ENCODE data around the gene HOXA5.

The HOXA5 gene

DNA sequence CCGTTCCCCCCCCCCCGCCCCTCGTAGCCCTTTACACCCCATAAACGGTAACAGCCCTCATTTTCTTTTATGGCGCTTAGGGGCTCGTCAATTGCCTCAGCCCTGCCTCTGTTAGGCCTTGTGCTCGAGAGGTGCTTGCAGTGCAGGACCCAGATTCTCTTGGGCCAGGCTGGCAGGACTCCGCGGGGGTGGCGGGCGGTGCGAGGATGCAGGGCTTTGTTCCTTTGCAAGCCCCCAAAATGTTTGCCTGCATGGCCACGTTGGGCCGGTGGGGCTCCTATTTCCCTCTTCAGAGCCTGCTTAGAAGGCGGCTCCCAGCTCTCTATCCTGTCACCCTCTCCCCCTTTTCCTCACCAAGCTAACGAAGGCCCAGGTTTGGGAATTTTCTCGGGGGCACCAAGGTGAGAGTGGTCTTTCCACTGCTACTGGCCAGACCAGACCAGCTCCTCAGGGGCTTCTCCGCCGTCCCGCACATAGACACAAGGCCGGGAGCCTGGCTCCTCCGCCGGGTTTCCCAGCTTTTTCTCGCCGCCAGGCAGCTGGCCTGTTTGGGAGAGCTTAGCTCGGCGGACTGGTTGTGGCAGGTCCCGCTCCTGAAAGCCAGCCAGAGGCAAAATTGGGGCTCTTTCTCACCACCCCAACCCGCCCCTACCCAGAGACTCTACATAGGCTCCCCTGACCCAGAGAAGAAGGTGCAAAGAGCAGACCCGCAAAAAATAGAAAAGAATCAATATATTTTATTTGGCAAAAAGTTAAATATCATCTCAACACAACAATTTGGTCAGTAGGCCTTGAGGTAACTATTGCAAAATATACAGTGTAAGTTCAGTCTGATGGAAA is 18.5 kb upstream of the HOXA5 start:
- ATAC-seq: no peak
- no peak for TF ChIP-seq TCF4 (CRISPR knock-in tag; IDR thresholded peaks at IDR 0.05; ENCODE audit: borderline replicate concordance)
- TF ChIP-seq, protein P1, sequence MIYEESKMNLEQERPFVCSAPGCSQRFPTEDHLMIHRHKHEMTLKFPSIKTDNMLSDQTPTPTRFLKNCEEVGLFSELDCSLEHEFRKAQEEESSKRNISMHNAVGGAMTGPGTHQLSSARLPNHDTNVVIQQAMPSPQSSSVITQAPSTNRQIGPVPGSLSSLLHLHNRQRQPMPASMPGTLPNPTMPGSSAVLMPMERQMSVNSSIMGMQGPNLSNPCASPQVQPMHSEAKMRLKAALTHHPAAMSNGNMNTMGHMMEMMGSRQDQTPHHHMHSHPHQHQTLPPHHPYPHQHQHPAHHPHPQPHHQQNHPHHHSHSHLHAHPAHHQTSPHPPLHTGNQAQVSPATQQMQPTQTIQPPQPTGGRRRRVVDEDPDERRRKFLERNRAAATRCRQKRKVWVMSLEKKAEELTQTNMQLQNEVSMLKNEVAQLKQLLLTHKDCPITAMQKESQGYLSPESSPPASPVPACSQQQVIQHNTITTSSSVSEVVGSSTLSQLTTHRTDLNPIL (CRISPR knock-in tag; IDR thresholded peaks at IDR 0.05; ENCODE audit: low read depth): no peak
- no peak for TF ChIP-seq ZNF565 (CRISPR knock-in tag; conservative IDR thresholded peaks at IDR 0.05; ENCODE audit: low read depth)
- no peak for TF ChIP-seq ZNF8 (CRISPR knock-in tag; IDR thresholded peaks at IDR 0.05)
- no peak for TF ChIP-seq OSR1 (CRISPR knock-in tag; IDR thresholded peaks at IDR 0.05)
- no peak for TF ChIP-seq SNAI2 (CRISPR knock-in tag; IDR thresholded peaks at IDR 0.05)
- TF ChIP-seq, protein P2, sequence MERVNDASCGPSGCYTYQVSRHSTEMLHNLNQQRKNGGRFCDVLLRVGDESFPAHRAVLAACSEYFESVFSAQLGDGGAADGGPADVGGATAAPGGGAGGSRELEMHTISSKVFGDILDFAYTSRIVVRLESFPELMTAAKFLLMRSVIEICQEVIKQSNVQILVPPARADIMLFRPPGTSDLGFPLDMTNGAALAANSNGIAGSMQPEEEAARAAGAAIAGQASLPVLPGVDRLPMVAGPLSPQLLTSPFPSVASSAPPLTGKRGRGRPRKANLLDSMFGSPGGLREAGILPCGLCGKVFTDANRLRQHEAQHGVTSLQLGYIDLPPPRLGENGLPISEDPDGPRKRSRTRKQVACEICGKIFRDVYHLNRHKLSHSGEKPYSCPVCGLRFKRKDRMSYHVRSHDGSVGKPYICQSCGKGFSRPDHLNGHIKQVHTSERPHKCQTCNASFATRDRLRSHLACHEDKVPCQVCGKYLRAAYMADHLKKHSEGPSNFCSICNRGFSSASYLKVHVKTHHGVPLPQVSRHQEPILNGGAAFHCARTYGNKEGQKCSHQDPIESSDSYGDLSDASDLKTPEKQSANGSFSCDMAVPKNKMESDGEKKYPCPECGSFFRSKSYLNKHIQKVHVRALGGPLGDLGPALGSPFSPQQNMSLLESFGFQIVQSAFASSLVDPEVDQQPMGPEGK (CRISPR knock-in tag; IDR thresholded peaks at IDR 0.05; ENCODE audit: borderline replicate concordance): no peak
- TF ChIP-seq, protein P3, sequence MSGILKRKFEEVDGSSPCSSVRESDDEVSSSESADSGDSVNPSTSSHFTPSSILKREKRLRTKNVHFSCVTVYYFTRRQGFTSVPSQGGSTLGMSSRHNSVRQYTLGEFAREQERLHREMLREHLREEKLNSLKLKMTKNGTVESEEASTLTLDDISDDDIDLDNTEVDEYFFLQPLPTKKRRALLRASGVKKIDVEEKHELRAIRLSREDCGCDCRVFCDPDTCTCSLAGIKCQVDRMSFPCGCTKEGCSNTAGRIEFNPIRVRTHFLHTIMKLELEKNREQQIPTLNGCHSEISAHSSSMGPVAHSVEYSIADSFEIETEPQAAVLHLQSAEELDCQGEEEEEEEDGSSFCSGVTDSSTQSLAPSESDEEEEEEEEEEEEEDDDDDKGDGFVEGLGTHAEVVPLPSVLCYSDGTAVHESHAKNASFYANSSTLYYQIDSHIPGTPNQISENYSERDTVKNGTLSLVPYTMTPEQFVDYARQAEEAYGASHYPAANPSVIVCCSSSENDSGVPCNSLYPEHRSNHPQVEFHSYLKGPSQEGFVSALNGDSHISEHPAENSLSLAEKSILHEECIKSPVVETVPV (CRISPR knock-in tag; IDR thresholded peaks at IDR 0.05): no peak
- TF ChIP-seq, protein P4, sequence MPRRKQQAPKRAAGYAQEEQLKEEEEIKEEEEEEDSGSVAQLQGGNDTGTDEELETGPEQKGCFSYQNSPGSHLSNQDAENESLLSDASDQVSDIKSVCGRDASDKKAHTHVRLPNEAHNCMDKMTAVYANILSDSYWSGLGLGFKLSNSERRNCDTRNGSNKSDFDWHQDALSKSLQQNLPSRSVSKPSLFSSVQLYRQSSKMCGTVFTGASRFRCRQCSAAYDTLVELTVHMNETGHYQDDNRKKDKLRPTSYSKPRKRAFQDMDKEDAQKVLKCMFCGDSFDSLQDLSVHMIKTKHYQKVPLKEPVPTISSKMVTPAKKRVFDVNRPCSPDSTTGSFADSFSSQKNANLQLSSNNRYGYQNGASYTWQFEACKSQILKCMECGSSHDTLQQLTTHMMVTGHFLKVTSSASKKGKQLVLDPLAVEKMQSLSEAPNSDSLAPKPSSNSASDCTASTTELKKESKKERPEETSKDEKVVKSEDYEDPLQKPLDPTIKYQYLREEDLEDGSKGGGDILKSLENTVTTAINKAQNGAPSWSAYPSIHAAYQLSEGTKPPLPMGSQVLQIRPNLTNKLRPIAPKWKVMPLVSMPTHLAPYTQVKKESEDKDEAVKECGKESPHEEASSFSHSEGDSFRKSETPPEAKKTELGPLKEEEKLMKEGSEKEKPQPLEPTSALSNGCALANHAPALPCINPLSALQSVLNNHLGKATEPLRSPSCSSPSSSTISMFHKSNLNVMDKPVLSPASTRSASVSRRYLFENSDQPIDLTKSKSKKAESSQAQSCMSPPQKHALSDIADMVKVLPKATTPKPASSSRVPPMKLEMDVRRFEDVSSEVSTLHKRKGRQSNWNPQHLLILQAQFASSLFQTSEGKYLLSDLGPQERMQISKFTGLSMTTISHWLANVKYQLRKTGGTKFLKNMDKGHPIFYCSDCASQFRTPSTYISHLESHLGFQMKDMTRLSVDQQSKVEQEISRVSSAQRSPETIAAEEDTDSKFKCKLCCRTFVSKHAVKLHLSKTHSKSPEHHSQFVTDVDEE (CRISPR knock-in tag; IDR thresholded peaks at IDR 0.05): no peak
- TF ChIP-seq ZNF70 (CRISPR knock-in tag; IDR thresholded peaks at IDR 0.05): no peak
- no peak for TF ChIP-seq ZFP30 (CRISPR knock-in tag; IDR thresholded peaks at IDR 0.05)
- TF ChIP-seq ISL1 (CRISPR knock-in tag; IDR thresholded peaks at IDR 0.05): no peak
- no peak for TF ChIP-seq ZFP3 (CRISPR knock-in tag; IDR thresholded peaks at IDR 0.05)
- no peak for TF ChIP-seq CSDC2 (CRISPR knock-in tag; IDR thresholded peaks at IDR 0.05)

DNA sequence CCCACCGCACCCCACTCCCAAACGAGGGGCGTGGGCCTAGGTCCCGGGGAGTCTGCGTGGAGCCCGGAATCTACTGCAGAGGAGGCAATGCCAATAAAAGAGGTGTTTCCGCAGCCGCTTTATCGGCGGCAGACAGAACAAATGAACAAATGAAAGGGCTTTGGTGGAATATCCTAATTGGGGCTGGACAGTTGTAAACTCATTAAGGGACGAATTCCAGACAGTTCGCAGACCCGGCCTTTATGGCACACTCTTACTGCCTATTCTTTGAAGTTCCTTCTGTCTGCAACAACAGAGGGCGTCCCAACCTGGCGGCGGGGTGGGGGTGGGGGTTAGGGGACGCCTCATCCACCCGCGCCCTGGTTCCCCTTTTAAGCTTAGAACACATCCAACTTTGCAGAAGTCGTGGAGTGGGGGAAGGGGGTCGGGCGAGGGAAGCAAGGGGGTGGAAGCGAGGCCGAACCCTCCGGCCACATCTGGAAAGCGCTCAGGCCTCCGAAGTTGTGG is 17.8 kb upstream of the HOXA5 start:
- TF ChIP-seq, protein P2 (CRISPR knock-in tag; IDR thresholded peaks at IDR 0.05; ENCODE audit: borderline replicate concordance): no peak
- no peak for ATAC-seq

DNA sequence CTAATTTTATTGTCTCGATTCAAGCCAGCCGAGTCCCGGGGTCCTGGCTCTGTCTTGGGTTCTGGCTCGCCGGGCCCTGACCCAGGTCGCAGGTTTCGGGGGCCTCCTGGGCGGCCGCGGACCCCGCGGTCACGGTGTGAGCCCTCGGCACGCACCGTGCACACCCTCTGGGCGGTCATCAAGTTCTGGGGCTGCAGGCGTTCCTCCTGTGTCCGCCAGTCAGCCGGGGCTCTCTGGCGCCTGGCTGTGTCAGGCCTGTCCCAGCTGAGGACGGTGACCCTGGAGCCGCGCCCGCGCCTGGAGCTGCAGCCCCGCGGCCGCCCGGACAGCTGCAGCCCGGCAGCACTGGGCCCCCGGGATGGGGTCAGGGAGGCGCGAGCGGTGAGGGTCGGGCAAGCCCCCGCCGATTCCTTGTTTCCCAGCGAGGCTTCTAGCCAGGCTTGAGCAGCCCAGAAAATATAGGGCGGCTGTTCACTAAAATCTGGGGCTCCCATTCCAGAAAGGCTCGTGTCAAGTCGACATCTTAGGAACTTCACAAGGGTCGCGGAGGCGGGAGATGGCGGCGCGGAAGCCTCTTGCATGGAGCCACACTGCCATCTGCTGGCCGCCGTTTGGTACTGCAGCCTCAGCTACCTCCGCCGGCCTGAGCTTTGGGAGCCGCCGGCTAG is 17.2 kb upstream of the HOXA5 start:
- ATAC-seq: peak; percentile 85
- no peak for TF ChIP-seq ESRRG (CRISPR knock-in tag; IDR thresholded peaks at IDR 0.05)
- TF ChIP-seq ZNF70 (CRISPR knock-in tag; IDR thresholded peaks at IDR 0.05): no peak
- no peak for TF ChIP-seq CSDC2 (CRISPR knock-in tag; IDR thresholded peaks at IDR 0.05)
- no peak for TF ChIP-seq TOX (CRISPR knock-in tag; IDR thresholded peaks at IDR 0.05; ENCODE audit: borderline replicate concordance)
- no peak for TF ChIP-seq SNAI2 (CRISPR knock-in tag; IDR thresholded peaks at IDR 0.05)
- TF ChIP-seq BACH2 (CRISPR knock-in tag; IDR thresholded peaks at IDR 0.05; ENCODE audit: borderline replicate concordance): no peak
- TF ChIP-seq, protein P5, sequence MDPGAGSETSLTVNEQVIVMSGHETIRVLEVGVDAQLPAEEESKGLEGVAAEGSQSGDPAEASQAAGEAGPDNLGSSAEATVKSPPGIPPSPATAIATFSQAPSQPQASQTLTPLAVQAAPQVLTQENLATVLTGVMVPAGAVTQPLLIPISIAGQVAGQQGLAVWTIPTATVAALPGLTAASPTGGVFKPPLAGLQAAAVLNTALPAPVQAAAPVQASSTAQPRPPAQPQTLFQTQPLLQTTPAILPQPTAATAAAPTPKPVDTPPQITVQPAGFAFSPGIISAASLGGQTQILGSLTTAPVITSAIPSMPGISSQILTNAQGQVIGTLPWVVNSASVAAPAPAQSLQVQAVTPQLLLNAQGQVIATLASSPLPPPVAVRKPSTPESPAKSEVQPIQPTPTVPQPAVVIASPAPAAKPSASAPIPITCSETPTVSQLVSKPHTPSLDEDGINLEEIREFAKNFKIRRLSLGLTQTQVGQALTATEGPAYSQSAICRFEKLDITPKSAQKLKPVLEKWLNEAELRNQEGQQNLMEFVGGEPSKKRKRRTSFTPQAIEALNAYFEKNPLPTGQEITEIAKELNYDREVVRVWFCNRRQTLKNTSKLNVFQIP (CRISPR knock-in tag; IDR thresholded peaks at IDR 0.05; ENCODE audit: borderline replicate concordance, low read depth): no peak
- TF ChIP-seq PPARA (CRISPR knock-in tag; IDR thresholded peaks at IDR 0.05; ENCODE audit: borderline replicate concordance): no peak
- TF ChIP-seq ZFP3 (CRISPR knock-in tag; IDR thresholded peaks at IDR 0.05): no peak
- no peak for TF ChIP-seq ZC3H10 (CRISPR knock-in tag; IDR thresholded peaks at IDR 0.05)
- TF ChIP-seq RARB (CRISPR knock-in tag; IDR thresholded peaks at IDR 0.05): no peak
